HepG2 (cell line): ENCODE measurements around the gene ACAT2. TPM values are rescaled to one million over a fixed set of nuclear protein-coding genes. Genes with fewer than 3 reads are reported as not detected.

Experiments
- AGO1 ChIP-seq: fragments of 200-400 bp; formaldehyde crosslinking; IDR thresholded peaks from 2 replicates; pipeline ENCODE4 v1.6.1; 2017; ENCODE audit warnings: mild to moderate bottlenecking, low read depth, low read length, moderate library complexity; ENCODE audit not compliant: poor library complexity, severe bottlenecking
- CBX1 ChIP-seq: IDR thresholded peaks from one replicate; pipeline ENCODE4 v1.6.1; 2016; ENCODE audit warnings: antibody characterized with exemption, low read depth
- KDM2A ChIP-seq: sonication (generic); formaldehyde crosslinking; IDR thresholded peaks from 2 replicates; pipeline ENCODE4 v1.4.0; 2020; ENCODE audit warnings: low read depth, missing genetic modification reagents, borderline replicate concordance
- NFATC3 ChIP-seq: sonication (generic); formaldehyde crosslinking; IDR thresholded peaks from 2 replicates; pipeline ENCODE4 v1.5.1; 2020; ENCODE audit warnings: mild to moderate bottlenecking, missing genetic modification reagents
- RBFOX2 ChIP-seq: fragments of 200-400 bp; formaldehyde crosslinking; IDR thresholded peaks from 2 replicates; pipeline ENCODE4 v1.6.1; 2017; ENCODE audit warnings: low read depth, mild to moderate bottlenecking, low read length
- RELA ChIP-seq: sonication (generic); formaldehyde crosslinking; IDR thresholded peaks from 2 replicates; pipeline ENCODE4 v1.4.0; 2020; ENCODE audit warnings: missing genetic modification reagents
- SETDB1 ChIP-seq: sonication (generic); formaldehyde crosslinking; IDR thresholded peaks from 2 replicates; pipeline ENCODE4 v1.5.1; 2020; ENCODE audit warnings: missing genetic modification reagents, mild to moderate bottlenecking, borderline replicate concordance
- SIN3A ChIP-seq: IDR thresholded peaks from 2 replicates; pipeline ENCODE4 v1.6.1; 2011; ENCODE audit warnings: low read depth, mild to moderate bottlenecking, control low read depth, low read length, borderline replicate concordance
- SKI ChIP-seq: fragments of 450-650 bp; IDR thresholded peaks from one replicate; pipeline ENCODE4 v1.6.1; 2018; ENCODE audit warnings: mild to moderate bottlenecking; ENCODE audit not compliant: partially characterized antibody
- SRY ChIP-seq: sonication (generic); formaldehyde crosslinking; IDR thresholded peaks from 2 replicates; pipeline ENCODE4 v1.8.0; 2022; ENCODE audit warnings: mild to moderate bottlenecking, missing genetic modification reagents
- SUZ12 ChIP-seq: fragments of 150-350 bp; IDR thresholded peaks from 2 replicates; pipeline ENCODE4 v1.6.1; 2014; ENCODE audit warnings: low read depth, low read length
- TFDP2 ChIP-seq: sonication (generic); formaldehyde crosslinking; IDR thresholded peaks from 2 replicates; pipeline ENCODE4 v1.4.0; 2020; ENCODE audit warnings: missing genetic modification reagents
- U2AF1 ChIP-seq: fragments of 200-400 bp; formaldehyde crosslinking; optimal IDR thresholded peaks from 2 replicates; pipeline ENCODE3; 2017; ENCODE audit warnings: mild to moderate bottlenecking, low read depth, low read length
- ZNF10 ChIP-seq: sonication (generic); formaldehyde crosslinking; IDR thresholded peaks from 2 replicates; pipeline ENCODE4 v1.4.0; 2020; ENCODE audit warnings: mild to moderate bottlenecking, low read depth, missing genetic modification reagents, borderline replicate concordance
- ZNF30 ChIP-seq: sonication (generic); formaldehyde crosslinking; IDR thresholded peaks from 2 replicates; pipeline ENCODE4 v1.5.0; 2020; ENCODE audit warnings: mild to moderate bottlenecking, missing genetic modification reagents
- ZNF670 ChIP-seq: sonication (generic); formaldehyde crosslinking; IDR thresholded peaks from 2 replicates; pipeline ENCODE4 v1.8.0; 2022; ENCODE audit warnings: mild to moderate bottlenecking, missing genetic modification reagents, borderline replicate concordance
- ZNF761 ChIP-seq: sonication (generic); formaldehyde crosslinking; conservative IDR thresholded peaks from 2 replicates; pipeline ENCODE4 v1.4.0; 2020; ENCODE audit warnings: mild to moderate bottlenecking, missing genetic modification reagents
- ZNF891 ChIP-seq: sonication (generic); formaldehyde crosslinking; IDR thresholded peaks from 2 replicates; pipeline ENCODE4 v1.5.0; 2020; ENCODE audit warnings: mild to moderate bottlenecking, missing genetic modification reagents
- ZSCAN25 ChIP-seq: sonication (generic); formaldehyde crosslinking; IDR thresholded peaks from 2 replicates; pipeline ENCODE4 v1.8.0; 2022; ENCODE audit warnings: mild to moderate bottlenecking, missing genetic modification reagents
- polyA plus RNA-seq, 8 experiments: library from polyadenylated mRNA; depleted of rRNA in 3 of 8; stranded (reverse) in 7 of 8; unstranded in 1 of 8; fragments of >200 nt; fragmentation: Illumina TruSeq in 4 of 8; extraction: Trizol in 4 of 8; gene quantifications; 2 replicates each; pipeline versions ENCODE4 v1.2.1 to v1.2.3, GENCODE V29; 2011 to 2016; ENCODE audit warnings: low read depth in 4 of 8, missing spikeins in 1 of 8, mixed read lengths in 1 of 8; ENCODE audit not compliant: insufficient read depth in 1 of 8
- total RNA-seq, 5 experiments: library from RNA; depleted of rRNA; stranded (reverse); fragments of >200 nt; fragmentation: Illumina TruSeq; extraction: Trizol; gene quantifications; 2 replicates each; pipeline ENCODE4 v1.2.3, GENCODE V29; 2016; ENCODE audit warnings: low read depth in 1 of 5
- TF ChIP-seq, protein P1 (sequence below): sonication (generic); formaldehyde crosslinking; IDR thresholded peaks from 2 replicates; pipeline ENCODE4 v1.5.0; 2020; ENCODE audit warnings: mild to moderate bottlenecking, missing genetic modification reagents, borderline replicate concordance
- TF ChIP-seq, protein P2 (sequence below): sonication (generic); formaldehyde crosslinking; IDR thresholded peaks from 2 replicates; pipeline ENCODE4 v1.5.0; 2020; ENCODE audit warnings: mild to moderate bottlenecking, missing genetic modification reagents, borderline replicate concordance

The ACAT2 gene
- total and polyA plus RNA-seq, 2 of the 13 experiments (the other 11 are each of a cell fraction or from before 2014, with no cell fraction given), result 121 to 534 TPM

GRCh38 chr6:159761873-159762680, at the start of gene ACAT2 (continued):
- TF ChIP-seq SETDB1 (no peak), RBFOX2 (peak; percentile 98), ZNF891 (CRISPR knock-in tag) (peak; percentile 78), U2AF1 (peak; percentile 76), ZNF30 (no peak), KDM2A (CRISPR knock-in tag) (peak; percentile 93), SRY (peak; percentile 97), SUZ12 (no peak), RELA (CRISPR knock-in tag) (no peak; the same call in 1 of the 2 replicates), SIN3A (peak; percentile 92), NFATC3 (CRISPR knock-in tag) (peak; percentile 82), ZSCAN25 (peak; percentile 85), TFDP2 (peak; percentile 87; the same call in 1 of the 2 replicates), ZNF761 (CRISPR knock-in tag) (peak; percentile 96), ZNF10 (CRISPR knock-in tag) (no peak), AGO1 (peak; percentile 83), SKI (peak; percentile 15), CBX1 (no peak), ZNF670 (CRISPR knock-in tag) (peak; percentile 97)
- TF ChIP-seq, protein P1, sequence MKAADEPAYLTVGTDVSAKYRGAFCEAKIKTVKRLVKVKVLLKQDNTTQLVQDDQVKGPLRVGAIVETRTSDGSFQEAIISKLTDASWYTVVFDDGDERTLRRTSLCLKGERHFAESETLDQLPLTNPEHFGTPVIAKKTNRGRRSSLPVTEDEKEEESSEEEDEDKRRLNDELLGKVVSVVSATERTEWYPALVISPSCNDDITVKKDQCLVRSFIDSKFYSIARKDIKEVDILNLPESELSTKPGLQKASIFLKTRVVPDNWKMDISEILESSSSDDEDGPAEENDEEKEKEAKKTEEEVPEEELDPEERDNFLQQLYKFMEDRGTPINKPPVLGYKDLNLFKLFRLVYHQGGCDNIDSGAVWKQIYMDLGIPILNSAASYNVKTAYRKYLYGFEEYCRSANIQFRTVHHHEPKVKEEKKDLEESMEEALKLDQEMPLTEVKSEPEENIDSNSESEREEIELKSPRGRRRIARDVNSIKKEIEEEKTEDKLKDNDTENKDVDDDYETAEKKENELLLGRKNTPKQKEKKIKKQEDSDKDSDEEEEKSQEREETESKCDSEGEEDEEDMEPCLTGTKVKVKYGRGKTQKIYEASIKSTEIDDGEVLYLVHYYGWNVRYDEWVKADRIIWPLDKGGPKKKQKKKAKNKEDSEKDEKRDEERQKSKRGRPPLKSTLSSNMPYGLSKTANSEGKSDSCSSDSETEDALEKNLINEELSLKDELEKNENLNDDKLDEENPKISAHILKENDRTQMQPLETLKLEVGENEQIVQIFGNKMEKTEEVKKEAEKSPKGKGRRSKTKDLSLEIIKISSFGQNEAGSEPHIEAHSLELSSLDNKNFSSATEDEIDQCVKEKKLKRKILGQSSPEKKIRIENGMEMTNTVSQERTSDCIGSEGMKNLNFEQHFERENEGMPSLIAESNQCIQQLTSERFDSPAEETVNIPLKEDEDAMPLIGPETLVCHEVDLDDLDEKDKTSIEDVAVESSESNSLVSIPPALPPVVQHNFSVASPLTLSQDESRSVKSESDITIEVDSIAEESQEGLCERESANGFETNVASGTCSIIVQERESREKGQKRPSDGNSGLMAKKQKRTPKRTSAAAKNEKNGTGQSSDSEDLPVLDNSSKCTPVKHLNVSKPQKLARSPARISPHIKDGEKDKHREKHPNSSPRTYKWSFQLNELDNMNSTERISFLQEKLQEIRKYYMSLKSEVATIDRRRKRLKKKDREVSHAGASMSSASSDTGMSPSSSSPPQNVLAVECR (CRISPR knock-in tag), result peak; percentile 98
- TF ChIP-seq, protein P2, sequence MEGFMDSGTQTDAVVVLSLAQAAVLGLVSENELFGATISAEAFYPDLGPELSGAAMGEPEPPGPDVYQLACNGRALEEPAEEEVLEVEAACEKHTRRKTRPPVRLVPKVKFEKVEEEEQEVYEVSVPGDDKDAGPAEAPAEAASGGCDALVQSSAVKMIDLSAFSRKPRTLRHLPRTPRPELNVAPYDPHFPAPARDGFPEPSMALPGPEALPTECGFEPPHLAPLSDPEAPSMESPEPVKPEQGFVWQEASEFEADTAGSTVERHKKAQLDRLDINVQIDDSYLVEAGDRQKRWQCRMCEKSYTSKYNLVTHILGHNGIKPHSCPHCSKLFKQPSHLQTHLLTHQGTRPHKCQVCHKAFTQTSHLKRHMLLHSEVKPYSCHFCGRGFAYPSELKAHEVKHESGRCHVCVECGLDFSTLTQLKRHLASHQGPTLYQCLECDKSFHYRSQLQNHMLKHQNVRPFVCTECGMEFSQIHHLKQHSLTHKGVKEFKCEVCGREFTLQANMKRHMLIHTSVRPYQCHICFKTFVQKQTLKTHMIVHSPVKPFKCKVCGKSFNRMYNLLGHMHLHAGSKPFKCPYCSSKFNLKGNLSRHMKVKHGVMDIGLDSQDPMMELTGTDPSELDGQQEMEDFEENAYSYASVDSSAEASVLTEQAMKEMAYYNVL (CRISPR knock-in tag), result peak; percentile 73
